Amygdala (tissue), 56 donors: ENCODE results near the gene PTGES3L.
"Not testable (repeated sequence)": the region's sequence is repeated elsewhere in the genome, so short reads cannot be mapped to it uniquely, and the experiment has no call there.

Source experiments
- DNase-seq, 56 donors: peaks; one replicate each; lab custom pipeline; 2025; lab: John Stamatoyannopoulos, UW

PTGES3L gene

DNA sequence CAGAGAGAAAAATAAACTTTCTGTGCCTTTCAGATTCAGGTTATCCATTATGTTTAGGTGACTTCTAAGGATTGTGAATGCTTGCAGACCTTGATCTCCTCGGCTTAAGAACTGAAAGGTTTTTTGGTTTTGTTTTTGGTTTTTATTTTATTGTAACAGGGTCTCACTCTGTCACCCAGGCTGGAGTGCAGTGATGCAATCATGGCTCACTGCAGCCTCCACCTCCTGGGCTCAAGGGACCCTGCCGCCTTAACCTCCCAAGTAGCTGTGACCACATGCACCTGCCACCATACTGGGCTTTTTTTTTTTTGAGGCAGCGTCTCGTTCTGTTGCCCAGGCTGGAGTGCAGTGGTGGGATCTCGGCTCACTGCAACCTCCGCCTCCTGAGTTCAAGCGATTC lies 56.4 kb downstream of the PTGES3L start:
- not testable (repeated sequence) for DNase-seq

DNA sequence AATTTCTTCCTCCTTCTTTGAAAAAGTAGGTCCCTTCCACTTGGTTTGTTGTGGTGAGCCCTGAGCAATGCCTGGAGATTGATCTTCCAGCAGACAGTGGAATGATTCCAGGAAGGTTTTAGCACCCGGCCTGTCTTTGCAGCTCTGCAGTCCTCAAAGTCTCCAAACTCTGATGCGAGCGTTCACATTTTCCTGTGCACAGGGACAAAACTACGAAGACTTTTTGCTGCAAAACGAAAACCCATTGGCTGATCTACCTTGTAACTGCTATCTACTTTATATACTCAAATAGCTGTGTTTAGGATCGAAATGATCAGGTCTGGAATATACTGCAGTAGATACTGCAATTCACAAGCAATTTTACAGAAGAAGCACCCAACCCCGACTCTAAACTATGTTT lies 57.6 kb downstream of the PTGES3L start:
- DNase-seq = no peak

DNA sequence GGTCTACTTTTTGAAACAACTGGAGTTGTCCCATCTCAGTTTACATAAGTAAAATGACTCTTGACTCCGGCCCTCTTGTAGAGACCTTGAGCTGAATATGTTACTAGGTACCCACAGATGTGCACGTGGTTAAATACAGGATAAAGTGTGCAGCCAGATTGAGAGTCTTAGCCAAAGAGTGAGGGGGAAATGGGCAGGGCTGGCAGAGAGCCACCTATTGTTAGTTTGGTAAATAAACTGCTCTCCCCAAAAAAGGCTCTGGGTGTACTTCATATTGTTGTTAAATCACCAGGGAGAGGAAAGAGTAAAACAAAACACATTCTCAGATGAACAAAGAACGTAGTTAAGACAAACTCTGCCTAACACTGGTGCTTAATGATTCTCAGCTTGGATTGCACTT lies 59.0 kb downstream of the PTGES3L start:
- DNase-seq = peak in 1 of 56 donors; percentile 4

DNA sequence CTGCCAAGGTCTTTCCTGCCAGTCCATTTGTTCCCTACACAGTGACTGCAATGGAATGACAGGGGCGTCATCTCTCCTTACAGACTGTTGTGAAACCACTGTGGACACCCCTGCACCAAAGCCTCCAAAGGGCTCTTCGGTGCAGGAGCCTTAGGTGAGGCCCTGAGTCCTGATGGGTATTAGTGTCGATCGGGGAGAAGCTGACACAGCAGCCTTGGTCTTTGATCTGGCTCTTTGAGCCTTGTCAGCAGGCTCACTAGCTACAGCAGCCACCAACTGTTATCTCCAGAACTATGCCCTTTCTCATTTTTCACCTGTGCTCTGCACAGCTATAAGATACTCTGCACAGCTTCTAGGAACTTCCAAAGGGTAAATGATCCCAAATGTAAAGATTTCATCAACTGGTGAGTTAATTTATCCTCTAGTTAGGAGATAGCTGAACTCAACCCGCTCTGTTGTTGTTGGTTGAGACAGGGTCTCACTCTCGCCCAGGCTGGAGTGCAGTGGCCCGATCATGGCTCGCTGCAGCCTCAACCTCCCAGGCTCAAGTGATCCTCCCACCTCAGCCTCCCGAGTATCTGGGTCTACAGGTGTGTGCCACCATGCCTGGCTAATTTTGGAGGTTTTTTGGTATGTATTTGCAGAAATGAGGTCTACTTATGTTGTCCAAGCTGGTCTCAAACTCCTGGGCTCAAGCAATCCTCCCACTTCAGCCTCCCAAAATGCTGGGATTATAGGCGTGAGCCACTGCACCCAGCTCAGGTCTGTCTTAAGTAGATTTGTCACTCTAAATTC lies 59.6 kb downstream of the PTGES3L start:
- no peak for DNase-seq

DNA sequence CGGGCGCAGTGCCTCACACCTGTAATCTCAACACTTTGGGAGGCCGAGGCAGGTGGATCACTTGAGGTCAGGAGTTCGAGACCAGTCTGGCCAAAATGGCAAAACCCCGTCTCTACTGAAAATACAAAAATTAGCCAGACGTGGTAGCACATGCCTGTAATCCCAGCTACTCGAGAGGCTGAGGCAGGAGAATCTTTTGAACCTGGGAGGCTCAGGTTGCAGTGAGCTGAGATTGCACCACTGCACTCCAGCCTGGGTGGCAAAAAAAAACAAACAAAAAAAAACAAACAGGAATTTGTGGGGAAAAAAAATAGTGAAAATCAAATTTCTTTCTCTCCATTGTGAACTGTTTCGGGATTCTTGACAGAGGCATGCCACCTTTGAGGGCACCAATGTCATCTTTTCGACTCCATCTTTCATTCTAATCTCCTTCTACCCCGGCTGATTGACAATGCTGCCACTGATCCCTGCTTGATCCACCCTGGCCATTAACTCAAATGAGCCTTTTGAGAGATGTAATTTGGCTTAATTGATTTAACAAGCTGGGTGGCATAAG lies 60.3 kb downstream of the PTGES3L start:
- DNase-seq = not testable (repeated sequence)

DNA sequence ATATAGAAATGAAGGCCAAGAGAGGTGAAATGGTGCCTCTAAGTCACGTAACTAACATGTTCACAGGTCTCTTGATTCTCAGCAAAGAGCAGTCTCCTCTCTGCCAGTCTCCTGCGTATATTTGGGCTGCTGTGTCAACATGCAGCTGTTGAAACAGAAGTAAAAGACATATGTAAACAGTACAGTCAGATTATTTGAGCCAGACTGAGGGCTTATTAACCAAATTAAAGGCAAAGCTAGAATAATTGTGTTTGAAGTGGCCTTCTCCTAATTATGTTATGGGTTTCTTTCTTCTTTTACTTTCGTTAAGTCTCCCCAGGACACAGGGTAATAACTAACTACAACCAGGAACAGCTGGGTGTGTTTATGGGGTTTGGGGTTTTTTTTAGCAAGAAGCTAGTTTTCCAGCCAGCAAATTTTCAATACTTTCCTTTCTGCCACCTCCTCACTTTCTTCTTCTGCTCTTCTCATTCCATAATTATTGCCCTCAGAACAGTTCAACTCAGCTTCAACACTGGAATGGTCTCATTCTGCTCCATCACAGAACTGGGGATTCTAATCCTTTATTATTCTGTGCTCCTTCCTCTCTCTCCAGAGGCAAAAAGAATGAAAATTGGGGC lies 60.9 kb downstream of the PTGES3L start:
- no peak for DNase-seq
